Mucosa of gallbladder (tissue), 1 donor: ENCODE data around the gene SLC22A4. TPM values are rescaled to one million over a fixed set of nuclear protein-coding genes. Genes with fewer than 3 reads are reported as not detected.

ENCODE experiments used
- total RNA-seq: library from RNA; stranded (reverse); gene quantifications from one replicate; pipeline ENCODE4 v1.2.1, GENCODE V29; 2021
- donor health status: DM: no; HTN: no; CAD: no.

Gene SLC22A4
- total RNA-seq, 1 donor from 2014 or later = 0.37 TPM

Other genes with a start within 250 kb of the SLC22A4 start
- not detected for gene IL3, start 233.7 kb upstream of the SLC22A4 start, total RNA-seq
- gene CSF2, start 220.6 kb upstream of the SLC22A4 start, total RNA-seq = not detected
- gene P4HA2, start 66.5 kb upstream of the SLC22A4 start, total RNA-seq = 47.5 TPM
- gene PDLIM4, start 36.7 kb upstream of the SLC22A4 start, total RNA-seq = 20.7 TPM
- gene SLC22A5, start 75.3 kb downstream of the SLC22A4 start, total RNA-seq = 27.0 TPM
- gene IRF1, start 196.4 kb downstream of the SLC22A4 start, total RNA-seq = 38.3 TPM
- not detected for gene IL5, start 249.1 kb downstream of the SLC22A4 start, total RNA-seq